Liver (tissue), 9 donors: Measurements from ENCODE around the gene KEAP1. TPM values are rescaled to one million over a fixed set of nuclear protein-coding genes. Genes with fewer than 3 reads are reported as not detected.

ENCODE experiments used
- DNase-seq: peaks from one replicate; pipeline ENCODE4 v3.0.0-alpha.2; 2017; ENCODE audit warnings: low spot score
- H3K27ac ChIP-seq, 2 donors: one replicate each; pipeline ENCODE4 v1.7.0; 2013; ENCODE audit warnings: inconsistent platforms in 2 of 2, low read length in 2 of 2, control low read depth in 1 of 2, low read depth in 1 of 2, mild to moderate bottlenecking in 1 of 2
- H3K27me3 ChIP-seq, 4 donors: one replicate each; pipeline versions ENCODE4 v1.6.1 to v1.7.0; 2013; ENCODE audit warnings: low read length in 3 of 4, inconsistent platforms in 1 of 4, mild to moderate bottlenecking in 1 of 4, moderate library complexity in 1 of 4; ENCODE audit not compliant: control insufficient read depth in 4 of 4, insufficient read depth in 4 of 4
- H3K36me3 ChIP-seq, 4 donors: one replicate each; pipeline versions ENCODE4 v1.6.1 to v1.7.0; 2013; ENCODE audit warnings: low read length in 3 of 4, mild to moderate bottlenecking in 3 of 4, low read depth in 1 of 4, moderate library complexity in 1 of 4; ENCODE audit not compliant: control insufficient read depth in 4 of 4, insufficient read depth in 3 of 4
- H3K4me1 ChIP-seq, 4 donors: one replicate each; pipeline versions ENCODE4 v1.6.1 to v1.7.0; 2013; ENCODE audit warnings: low read length in 3 of 4, mild to moderate bottlenecking in 3 of 4, moderate library complexity in 1 of 4; ENCODE audit not compliant: control insufficient read depth in 4 of 4, insufficient read depth in 4 of 4
- H3K4me3 ChIP-seq, 3 donors: one replicate each; pipeline versions ENCODE4 v1.6.1 to v1.7.0; 2013; ENCODE audit warnings: low read length in 3 of 3, control low read depth in 1 of 3, low read depth in 1 of 3, mild to moderate bottlenecking in 1 of 3
- H3K9ac ChIP-seq, 2 donors: one replicate each; pipeline ENCODE4 v1.7.0; 2013; ENCODE audit warnings: low read length in 2 of 2, mild to moderate bottlenecking in 2 of 2, moderate library complexity in 2 of 2, control low read depth in 1 of 2, low read depth in 1 of 2
- H3K9me3 ChIP-seq, 4 donors: one replicate each; pipeline versions ENCODE4 v1.6.1 to v1.7.0; 2013; ENCODE audit warnings: low read length in 3 of 4; ENCODE audit not compliant: control insufficient read depth in 4 of 4
- EGR1 ChIP-seq, 2 donors: IDR thresholded peaks; 2 replicates each; pipeline ENCODE4 v1.6.1; 2016 to 2018; ENCODE audit warnings: antibody characterized with exemption in 2 of 2, low read depth in 2 of 2
- FOXA1 ChIP-seq: IDR thresholded peaks from 2 replicates; pipeline ENCODE4 v1.6.1; 2016; ENCODE audit warnings: antibody characterized with exemption
- FOXA2 ChIP-seq: IDR thresholded peaks from 2 replicates; pipeline ENCODE4 v1.6.1; 2016; ENCODE audit warnings: antibody characterized with exemption
- GABPA ChIP-seq, 2 donors: IDR thresholded peaks in 1 of 2; conservative IDR thresholded peaks in 1 of 2; 2 replicates each; pipeline ENCODE4 v1.6.1; 2016; ENCODE audit warnings: antibody characterized with exemption in 2 of 2, mild to moderate bottlenecking in 1 of 2, moderate library complexity in 1 of 2
- HNF4A ChIP-seq, 2 donors: conservative IDR thresholded peaks; 2 replicates each; pipeline ENCODE4 v1.6.1; 2016; ENCODE audit warnings: antibody characterized with exemption in 2 of 2, mild to moderate bottlenecking in 2 of 2
- HNF4G ChIP-seq: IDR thresholded peaks from 2 replicates; pipeline ENCODE4 v1.6.1; 2016; ENCODE audit warnings: antibody characterized with exemption
- JUND ChIP-seq, 2 donors: IDR thresholded peaks; 2 replicates each; pipeline ENCODE4 v1.6.1; 2016; ENCODE audit warnings: antibody characterized with exemption in 2 of 2
- NR2F2 ChIP-seq: IDR thresholded peaks from 2 replicates; pipeline ENCODE4 v1.6.1; 2016; ENCODE audit warnings: antibody characterized with exemption
- RAD21 ChIP-seq, 2 donors: IDR thresholded peaks; 2 replicates each; pipeline ENCODE4 v1.6.1; 2016; ENCODE audit warnings: antibody characterized with exemption in 2 of 2, mild to moderate bottlenecking in 2 of 2
- RXRA ChIP-seq, 2 donors: IDR thresholded peaks; 2 replicates each; pipeline ENCODE4 v1.6.1; 2017 to 2018; ENCODE audit warnings: antibody characterized with exemption in 2 of 2, mild to moderate bottlenecking in 1 of 2
- SP1 ChIP-seq: IDR thresholded peaks from 2 replicates; pipeline ENCODE4 v1.6.1; 2018; ENCODE audit warnings: antibody characterized with exemption, mild to moderate bottlenecking
- TAF1 ChIP-seq: conservative IDR thresholded peaks from 2 replicates; pipeline ENCODE4 v1.6.1; 2016; ENCODE audit warnings: antibody characterized with exemption, mild to moderate bottlenecking
- YY1 ChIP-seq: IDR thresholded peaks from 2 replicates; pipeline ENCODE4 v1.6.1; 2016; ENCODE audit warnings: antibody characterized with exemption, mild to moderate bottlenecking
- WGBS: extraction: QIAGEN DNeasy Blood & Tissue Kit; methylation state at CpG from one replicate; pipeline ENCODE4 v1.1.7; 2013; 5-methylcytosine and 5-hydroxymethylcytosine counted together
- polyA plus RNA-seq, 2 donors: library from polyadenylated mRNA; stranded (reverse) in 1 of 2; unstranded in 1 of 2; fragments of 200-250 nt in 1 of 2; fragments of >200 nt in 1 of 2; fragmentation: Nextera tagmentation in 1 of 2; extraction: Ambion mirVana in 1 of 2; gene quantifications; one replicate each; pipeline versions ENCODE4 v1.2.1 to v1.2.3, GENCODE V29; 2013 to 2015
- total RNA-seq, 2 donors: library from RNA; depleted of rRNA; stranded (reverse); fragments of >200 nt; gene quantifications; one replicate each; pipeline ENCODE4 v1.2.3, GENCODE V29; 2014
- TF ChIP-seq, protein P1 (sequence below): IDR thresholded peaks from 2 replicates; pipeline ENCODE4 v1.6.1; 2016; ENCODE audit warnings: antibody characterized with exemption
- TF ChIP-seq, protein P2 (sequence below): IDR thresholded peaks from 2 replicates; pipeline ENCODE4 v1.6.1; 2016; ENCODE audit warnings: antibody characterized with exemption
- TF ChIP-seq, protein P3 (sequence below): IDR thresholded peaks from 2 replicates; pipeline ENCODE4 v1.6.1; 2016; ENCODE audit warnings: antibody characterized with exemption, mild to moderate bottlenecking
- TF ChIP-seq, protein P4 (sequence below): IDR thresholded peaks from 2 replicates; pipeline ENCODE4 v1.6.1; 2016; ENCODE audit warnings: antibody characterized with exemption
- TF ChIP-seq, protein P5 (sequence below): fragments of 150-350 bp; IDR thresholded peaks from 2 replicates; pipeline ENCODE4 v1.5.1; 2017; ENCODE audit warnings: improper control_type of control experiment, low read depth, low read length; ENCODE audit not compliant: missing input control
- donor health status: healthy.
- donor health status: healthy.
- donor health status: healthy.
- donor health status: healthy.
- donor health status: healthy.

Gene KEAP1
- total and polyA plus RNA-seq, 4 donors: 44.3 to 62.3 (median 48.0) TPM

DNA sequence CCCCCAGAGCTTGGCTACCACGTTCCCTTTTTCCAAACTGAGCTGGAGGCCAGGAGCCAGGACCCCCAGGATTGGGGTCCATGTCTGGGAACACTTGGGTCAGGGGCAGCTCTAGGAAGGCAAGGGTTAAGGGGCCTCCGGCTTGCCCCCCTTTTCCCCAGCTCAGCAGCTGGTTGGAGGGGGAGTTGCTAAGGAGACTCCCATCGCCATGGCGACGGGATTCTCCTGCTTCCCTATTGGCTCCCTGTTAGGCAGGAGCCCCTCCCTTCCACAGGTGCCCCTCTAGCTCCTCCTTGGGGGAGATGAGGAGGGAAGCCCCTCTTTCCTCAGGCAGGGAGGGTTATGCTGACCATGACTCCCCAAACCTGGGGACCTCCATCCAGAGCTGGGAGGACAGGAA, 48.9 kb downstream of the KEAP1 start:
- H3K27me3 ChIP-seq: no peaks in the 10 kb centered on the region
- TF ChIP-seq JUND (IDR thresholded peaks at IDR 0.05) (no peak), RAD21 (IDR thresholded peaks at IDR 0.05) (no peak), YY1 (no peak), HNF4G (no peak), RXRA (IDR thresholded peaks at IDR 0.05) (no peak), SP1 (no peak), TAF1 (no peak), EGR1 (IDR thresholded peaks at IDR 0.05; ENCODE audit: low read depth in 2 of 2) (no peak), NR2F2 (no peak), GABPA (IDR thresholded peaks at IDR 0.05 in 1 of 2, conservative IDR thresholded peaks at IDR 0.05 in 1 of 2) (no peak), HNF4A (conservative IDR thresholded peaks at IDR 0.05) (no peak), FOXA1 (no peak)
- TF ChIP-seq, protein P1, sequence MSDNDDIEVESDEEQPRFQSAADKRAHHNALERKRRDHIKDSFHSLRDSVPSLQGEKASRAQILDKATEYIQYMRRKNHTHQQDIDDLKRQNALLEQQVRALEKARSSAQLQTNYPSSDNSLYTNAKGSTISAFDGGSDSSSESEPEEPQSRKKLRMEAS: no peak
- TF ChIP-seq, protein P2, sequence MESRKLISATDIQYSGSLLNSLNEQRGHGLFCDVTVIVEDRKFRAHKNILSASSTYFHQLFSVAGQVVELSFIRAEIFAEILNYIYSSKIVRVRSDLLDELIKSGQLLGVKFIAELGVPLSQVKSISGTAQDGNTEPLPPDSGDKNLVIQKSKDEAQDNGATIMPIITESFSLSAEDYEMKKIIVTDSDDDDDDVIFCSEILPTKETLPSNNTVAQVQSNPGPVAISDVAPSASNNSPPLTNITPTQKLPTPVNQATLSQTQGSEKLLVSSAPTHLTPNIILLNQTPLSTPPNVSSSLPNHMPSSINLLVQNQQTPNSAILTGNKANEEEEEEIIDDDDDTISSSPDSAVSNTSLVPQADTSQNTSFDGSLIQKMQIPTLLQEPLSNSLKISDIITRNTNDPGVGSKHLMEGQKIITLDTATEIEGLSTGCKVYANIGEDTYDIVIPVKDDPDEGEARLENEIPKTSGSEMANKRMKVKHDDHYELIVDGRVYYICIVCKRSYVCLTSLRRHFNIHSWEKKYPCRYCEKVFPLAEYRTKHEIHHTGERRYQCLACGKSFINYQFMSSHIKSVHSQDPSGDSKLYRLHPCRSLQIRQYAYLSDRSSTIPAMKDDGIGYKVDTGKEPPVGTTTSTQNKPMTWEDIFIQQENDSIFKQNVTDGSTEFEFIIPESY: no peak
- TF ChIP-seq, protein P3, sequence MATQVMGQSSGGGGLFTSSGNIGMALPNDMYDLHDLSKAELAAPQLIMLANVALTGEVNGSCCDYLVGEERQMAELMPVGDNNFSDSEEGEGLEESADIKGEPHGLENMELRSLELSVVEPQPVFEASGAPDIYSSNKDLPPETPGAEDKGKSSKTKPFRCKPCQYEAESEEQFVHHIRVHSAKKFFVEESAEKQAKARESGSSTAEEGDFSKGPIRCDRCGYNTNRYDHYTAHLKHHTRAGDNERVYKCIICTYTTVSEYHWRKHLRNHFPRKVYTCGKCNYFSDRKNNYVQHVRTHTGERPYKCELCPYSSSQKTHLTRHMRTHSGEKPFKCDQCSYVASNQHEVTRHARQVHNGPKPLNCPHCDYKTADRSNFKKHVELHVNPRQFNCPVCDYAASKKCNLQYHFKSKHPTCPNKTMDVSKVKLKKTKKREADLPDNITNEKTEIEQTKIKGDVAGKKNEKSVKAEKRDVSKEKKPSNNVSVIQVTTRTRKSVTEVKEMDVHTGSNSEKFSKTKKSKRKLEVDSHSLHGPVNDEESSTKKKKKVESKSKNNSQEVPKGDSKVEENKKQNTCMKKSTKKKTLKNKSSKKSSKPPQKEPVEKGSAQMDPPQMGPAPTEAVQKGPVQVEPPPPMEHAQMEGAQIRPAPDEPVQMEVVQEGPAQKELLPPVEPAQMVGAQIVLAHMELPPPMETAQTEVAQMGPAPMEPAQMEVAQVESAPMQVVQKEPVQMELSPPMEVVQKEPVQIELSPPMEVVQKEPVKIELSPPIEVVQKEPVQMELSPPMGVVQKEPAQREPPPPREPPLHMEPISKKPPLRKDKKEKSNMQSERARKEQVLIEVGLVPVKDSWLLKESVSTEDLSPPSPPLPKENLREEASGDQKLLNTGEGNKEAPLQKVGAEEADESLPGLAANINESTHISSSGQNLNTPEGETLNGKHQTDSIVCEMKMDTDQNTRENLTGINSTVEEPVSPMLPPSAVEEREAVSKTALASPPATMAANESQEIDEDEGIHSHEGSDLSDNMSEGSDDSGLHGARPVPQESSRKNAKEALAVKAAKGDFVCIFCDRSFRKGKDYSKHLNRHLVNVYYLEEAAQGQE: no peak
- TF ChIP-seq, protein P4, sequence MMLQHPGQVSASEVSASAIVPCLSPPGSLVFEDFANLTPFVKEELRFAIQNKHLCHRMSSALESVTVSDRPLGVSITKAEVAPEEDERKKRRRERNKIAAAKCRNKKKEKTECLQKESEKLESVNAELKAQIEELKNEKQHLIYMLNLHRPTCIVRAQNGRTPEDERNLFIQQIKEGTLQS: no peak
- WGBS: 46% methylated on average over 5 of the region's 5 CpGs

DNA sequence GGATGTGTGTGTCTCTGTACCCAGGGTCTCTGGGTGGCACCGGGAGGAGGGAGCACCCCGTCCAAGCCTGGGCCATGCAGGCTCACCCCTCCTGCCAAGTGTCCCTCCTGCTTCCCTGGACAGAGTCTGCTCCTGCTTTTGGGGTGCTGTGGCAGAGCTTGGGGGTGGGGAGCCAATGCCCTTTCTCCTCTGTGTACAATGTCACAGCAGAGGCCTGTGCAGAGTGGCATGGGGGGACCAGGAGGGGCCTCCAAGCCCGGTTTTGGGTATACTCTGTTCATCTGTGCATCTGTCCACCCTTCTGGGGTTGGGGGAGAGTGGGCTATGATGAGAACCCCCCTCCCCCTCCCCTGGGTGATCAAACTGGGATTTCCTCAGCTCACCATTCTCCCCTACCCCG, 49.3 kb downstream of the KEAP1 start:
- TF ChIP-seq RXRA (IDR thresholded peaks at IDR 0.05): no peak
- TF ChIP-seq, protein P2: no peak
- no peak for TF ChIP-seq YY1
- TF ChIP-seq RAD21 (IDR thresholded peaks at IDR 0.05): no peak
- TF ChIP-seq EGR1 (IDR thresholded peaks at IDR 0.05; ENCODE audit: low read depth in 2 of 2): no peak
- TF ChIP-seq SP1: no peak
- TF ChIP-seq, protein P4: no peak
- TF ChIP-seq GABPA (IDR thresholded peaks at IDR 0.05 in 1 of 2, conservative IDR thresholded peaks at IDR 0.05 in 1 of 2): no peak
- no peak for TF ChIP-seq NR2F2
- no peak for TF ChIP-seq HNF4A (conservative IDR thresholded peaks at IDR 0.05)
- TF ChIP-seq, protein P5, sequence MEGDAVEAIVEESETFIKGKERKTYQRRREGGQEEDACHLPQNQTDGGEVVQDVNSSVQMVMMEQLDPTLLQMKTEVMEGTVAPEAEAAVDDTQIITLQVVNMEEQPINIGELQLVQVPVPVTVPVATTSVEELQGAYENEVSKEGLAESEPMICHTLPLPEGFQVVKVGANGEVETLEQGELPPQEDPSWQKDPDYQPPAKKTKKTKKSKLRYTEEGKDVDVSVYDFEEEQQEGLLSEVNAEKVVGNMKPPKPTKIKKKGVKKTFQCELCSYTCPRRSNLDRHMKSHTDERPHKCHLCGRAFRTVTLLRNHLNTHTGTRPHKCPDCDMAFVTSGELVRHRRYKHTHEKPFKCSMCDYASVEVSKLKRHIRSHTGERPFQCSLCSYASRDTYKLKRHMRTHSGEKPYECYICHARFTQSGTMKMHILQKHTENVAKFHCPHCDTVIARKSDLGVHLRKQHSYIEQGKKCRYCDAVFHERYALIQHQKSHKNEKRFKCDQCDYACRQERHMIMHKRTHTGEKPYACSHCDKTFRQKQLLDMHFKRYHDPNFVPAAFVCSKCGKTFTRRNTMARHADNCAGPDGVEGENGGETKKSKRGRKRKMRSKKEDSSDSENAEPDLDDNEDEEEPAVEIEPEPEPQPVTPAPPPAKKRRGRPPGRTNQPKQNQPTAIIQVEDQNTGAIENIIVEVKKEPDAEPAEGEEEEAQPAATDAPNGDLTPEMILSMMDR: no peak
- TF ChIP-seq, protein P1: no peak
- TF ChIP-seq TAF1: no peak
- TF ChIP-seq FOXA1: no peak
- TF ChIP-seq FOXA2: no peak
- no peak for TF ChIP-seq JUND (IDR thresholded peaks at IDR 0.05)
- H3K9me3 ChIP-seq: no peaks in the 10 kb centered on the region
- no peaks in the 10 kb centered on the region for H3K27me3 ChIP-seq
- WGBS: 69% methylated on average over 4 of the region's 4 CpGs
- no peak for DNase-seq
- H3K4me3 ChIP-seq: no peak overlapping the region
- no peaks in the 10 kb centered on the region for H3K36me3 ChIP-seq
- no peaks in the 10 kb centered on the region for H3K4me1 ChIP-seq
- H3K27ac ChIP-seq: no peak overlapping the region
- no peak overlapping the region for H3K9ac ChIP-seq

More for the DNA sequence above, 48.9 kb downstream of the KEAP1 start:
- no peak overlapping the region for H3K27ac ChIP-seq
- no peaks in the 10 kb centered on the region for H3K36me3 ChIP-seq
- no peak overlapping the region for H3K9ac ChIP-seq
- H3K4me1 ChIP-seq: no peaks in the 10 kb centered on the region
- H3K9me3 ChIP-seq: no peaks in the 10 kb centered on the region
- H3K4me3 ChIP-seq: no peak overlapping the region
- DNase-seq: no peak
